ENCODE results near the gene TAS2R8. TPM values are rescaled to one million over a fixed set of nuclear protein-coding genes. Genes with fewer than 3 reads are reported as not detected.

Gene TAS2R8
- total and polyA plus RNA-seq, 11 donors: 0.50 TPM; not detected in 10

DNA sequence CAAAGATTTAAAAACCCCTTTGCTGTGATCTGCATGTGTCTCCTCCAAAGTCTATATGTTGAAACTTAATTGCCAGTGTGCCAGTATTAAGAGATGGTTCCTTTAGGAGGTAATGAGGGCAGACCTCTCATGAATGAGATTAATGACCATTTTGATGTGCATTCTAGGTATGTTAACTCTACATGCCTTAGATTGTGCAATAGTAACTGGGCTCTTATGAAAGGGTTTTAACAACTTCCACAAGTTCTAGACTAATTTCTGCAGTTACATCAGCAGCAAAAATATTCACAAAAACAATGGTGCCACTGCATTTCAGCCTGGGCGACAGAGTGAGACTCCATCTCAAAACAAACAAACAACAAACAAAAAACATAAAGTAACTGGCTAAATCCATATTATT is 22.9 kb upstream of the TAS2R8 start:
- TF ChIP-seq, protein P1, sequence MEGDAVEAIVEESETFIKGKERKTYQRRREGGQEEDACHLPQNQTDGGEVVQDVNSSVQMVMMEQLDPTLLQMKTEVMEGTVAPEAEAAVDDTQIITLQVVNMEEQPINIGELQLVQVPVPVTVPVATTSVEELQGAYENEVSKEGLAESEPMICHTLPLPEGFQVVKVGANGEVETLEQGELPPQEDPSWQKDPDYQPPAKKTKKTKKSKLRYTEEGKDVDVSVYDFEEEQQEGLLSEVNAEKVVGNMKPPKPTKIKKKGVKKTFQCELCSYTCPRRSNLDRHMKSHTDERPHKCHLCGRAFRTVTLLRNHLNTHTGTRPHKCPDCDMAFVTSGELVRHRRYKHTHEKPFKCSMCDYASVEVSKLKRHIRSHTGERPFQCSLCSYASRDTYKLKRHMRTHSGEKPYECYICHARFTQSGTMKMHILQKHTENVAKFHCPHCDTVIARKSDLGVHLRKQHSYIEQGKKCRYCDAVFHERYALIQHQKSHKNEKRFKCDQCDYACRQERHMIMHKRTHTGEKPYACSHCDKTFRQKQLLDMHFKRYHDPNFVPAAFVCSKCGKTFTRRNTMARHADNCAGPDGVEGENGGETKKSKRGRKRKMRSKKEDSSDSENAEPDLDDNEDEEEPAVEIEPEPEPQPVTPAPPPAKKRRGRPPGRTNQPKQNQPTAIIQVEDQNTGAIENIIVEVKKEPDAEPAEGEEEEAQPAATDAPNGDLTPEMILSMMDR (IDR thresholded peaks at IDR 0.05): no peak
- TF ChIP-seq POLR2A (IDR thresholded peaks at IDR 0.05): no peak
- Histone ChIP-seq H3K4me3 (no peak overlapping the region), H3K9me3 (no peaks in the 10 kb centered on the region), H3K27ac (no peak overlapping the region), H3K4me1 (no peaks in the 10 kb centered on the region), H3K27me3 (no peaks in the 10 kb centered on the region), H3K36me3 (no peaks in the 10 kb centered on the region)
- 90 to 99% (median 97%) methylated on average over 1 of the region's 1 CpG for WGBS, 4 donors
- intact Hi-C loops (cut with DNase I): no loop called here
- no peak for DNase-seq
- ATAC-seq: no peak

DNA sequence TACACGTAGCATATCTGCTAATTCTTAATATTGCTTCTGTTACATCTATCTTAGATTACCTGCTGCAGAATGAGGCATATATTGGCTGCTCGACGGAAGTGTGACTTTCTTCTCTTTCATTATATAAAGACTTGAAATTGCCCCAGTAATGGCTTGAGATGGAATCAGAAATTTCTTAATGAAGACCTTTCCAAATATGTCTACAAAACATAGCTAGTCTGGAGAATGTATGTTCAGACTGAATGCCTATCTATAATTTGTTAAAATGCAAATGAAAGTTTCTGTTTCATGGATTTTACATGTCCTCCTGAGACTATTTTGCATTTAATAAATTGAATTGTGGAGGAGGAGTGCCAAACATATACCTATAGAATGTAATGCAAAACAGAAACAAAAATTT is 19.2 kb upstream of the TAS2R8 start, which contains the start of gene TAS2R10:
TAS2R10 (minus strand) TSS at position 101 of the 400 bp plus-strand sequence; CDS start at position 12, 89 bp downstream.
- Histone ChIP-seq H3K9me3 (no peaks in the 10 kb centered on the region), H3K36me3 (no peaks in the 10 kb centered on the region), H3K27me3 (no peaks in the 10 kb centered on the region), H3K4me1 (no peaks in the 10 kb centered on the region), H3K4me3 (no peak within 1 kb of the TSS), H3K27ac (no peak within 1 kb of the TSS)
- ATAC-seq (no peak), DNase-seq (no peak)
- intact Hi-C loops (cut with DNase I): no loop called here
- WGBS, 4 donors: 88 to 95% (median 92%) methylated on average over 3 of the region's 3 CpGs
- TF ChIP-seq, protein P1 (IDR thresholded peaks at IDR 0.05): no peak
- no peak for TF ChIP-seq POLR2A (IDR thresholded peaks at IDR 0.05)

DNA sequence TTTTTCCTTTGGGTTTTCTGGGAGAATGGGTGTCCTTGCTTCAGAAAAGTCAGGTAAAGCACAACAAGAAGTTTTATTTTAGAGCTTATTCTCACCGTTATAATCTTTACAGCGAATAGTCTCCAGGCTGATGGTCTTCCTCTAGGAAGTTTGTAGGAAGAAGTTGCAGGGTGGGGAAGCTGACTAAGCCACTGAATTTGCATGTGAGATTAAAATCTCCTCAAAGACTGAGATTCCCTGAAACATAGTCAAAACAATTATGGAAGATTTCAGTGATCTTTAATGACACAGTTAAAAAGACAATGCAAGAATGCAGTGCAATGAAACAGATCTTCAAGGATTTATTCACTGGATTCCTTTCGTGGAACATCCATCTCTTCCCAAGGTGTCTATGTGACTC is 17.9 kb upstream of the TAS2R8 start:
- DNase-seq (no peak), ATAC-seq (no peak)
- intact Hi-C loops (cut with DNase I): no loop called here
- H3K4me1 ChIP-seq: no peaks in the 10 kb centered on the region
- H3K4me3 ChIP-seq: no peak overlapping the region
- H3K27me3 ChIP-seq: no peaks in the 10 kb centered on the region
- no peaks in the 10 kb centered on the region for H3K36me3 ChIP-seq
- H3K9me3 ChIP-seq: no peaks in the 10 kb centered on the region
- no peak for TF ChIP-seq POLR2A (IDR thresholded peaks at IDR 0.05)
- TF ChIP-seq, protein P1 (IDR thresholded peaks at IDR 0.05): no peak
- H3K27ac ChIP-seq: no peak overlapping the region
- 83 to 87% (median 85%) methylated on average over 3 of the region's 3 CpGs for WGBS, 4 donors

DNA sequence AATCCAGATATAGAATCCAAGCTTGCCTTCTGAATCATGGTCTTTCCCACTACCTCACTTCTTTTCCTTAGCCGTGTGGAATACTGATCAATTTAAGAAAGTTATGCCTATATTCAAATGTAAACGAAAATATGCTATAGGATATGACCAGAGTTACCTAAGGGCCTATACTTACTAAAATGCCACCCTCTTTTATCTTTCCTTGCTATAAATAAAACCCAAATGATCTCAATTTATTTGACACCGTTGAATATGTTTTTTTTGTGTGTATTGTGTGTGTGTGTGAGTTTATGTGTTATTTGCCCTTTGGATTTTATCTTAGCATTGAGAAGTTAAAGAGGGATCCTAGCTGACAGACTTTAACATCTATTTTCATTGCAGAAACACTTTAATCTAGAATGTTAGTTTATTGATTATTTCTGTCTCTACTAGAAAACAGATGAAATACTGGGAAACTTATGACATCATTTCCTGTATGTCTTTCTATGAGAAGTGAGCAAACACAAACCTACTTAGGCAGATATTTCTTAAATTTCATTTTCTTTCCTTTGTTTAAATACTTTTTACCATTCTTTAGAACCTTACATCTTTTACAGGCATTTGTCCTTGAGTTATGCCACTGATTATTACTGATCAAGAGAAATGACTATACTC is 4.9 kb upstream of the TAS2R8 start:
- Histone ChIP-seq H3K27ac (no peak overlapping the region), H3K27me3 (no peaks in the 10 kb centered on the region), H3K4me1 (no peaks in the 10 kb centered on the region), H3K36me3 (no peaks in the 10 kb centered on the region), H3K9me3 (peaks cover 0 to 9% (median 0%) of the 10 kb centered on the region in 12 donors), H3K4me3 (no peak overlapping the region)
- DNase-seq (no peak), ATAC-seq (no peak)
- no peak for TF ChIP-seq POLR2A (IDR thresholded peaks at IDR 0.05)
- TF ChIP-seq, protein P1 (IDR thresholded peaks at IDR 0.05): no peak
- 80 to 85% (median 82%) methylated on average over 3 of the region's 3 CpGs for WGBS, 4 donors
- intact Hi-C loops (cut with DNase I): no loop called here
